Prostate gland (tissue), 2 donors: Measurements from ENCODE around the gene SYTL2. TPM values are rescaled to one million over a fixed set of nuclear protein-coding genes. Genes with fewer than 3 reads are reported as not detected.

Experiments
- DNase-seq: peaks from one replicate; pipeline ENCODE4 v3.0.0-alpha.2; 2019; ENCODE audit warnings: low spot score
- H3K27ac ChIP-seq, 2 donors: fragments of 200-600 bp; sonication (generic); 2 replicates each; pipeline ENCODE4 v1.5.1; 2017 to 2019
- H3K27me3 ChIP-seq: fragments of 200-600 bp; sonication (generic); replicated peaks from 2 replicates; pipeline ENCODE4 v1.5.1; 2019; ENCODE audit not compliant: insufficient read depth
- H3K36me3 ChIP-seq, 2 donors: fragments of 200-600 bp; sonication (generic); 1 replicate in 1 of 2; 2 replicates in 1 of 2; pipeline versions ENCODE4 v1.5.1 to v1.8.1; 2017 to 2019
- H3K4me1 ChIP-seq: fragments of 200-600 bp; sonication (generic); replicated peaks from 2 replicates; pipeline ENCODE4 v1.5.1; 2019
- H3K4me3 ChIP-seq, 2 donors: fragments of 200-600 bp; sonication (generic); 2 replicates each; pipeline ENCODE4 v1.5.1; 2017 to 2019
- H3K9me3 ChIP-seq: fragments of 200-600 bp; sonication (generic); 2 replicates; pipeline ENCODE4 v1.5.1; 2017
- POLR2A ChIP-seq: fragments of 450-650 bp; IDR thresholded peaks from one replicate; pipeline ENCODE4 v1.6.1; 2016; ENCODE audit warnings: antibody characterized with exemption, mild to moderate bottlenecking
- POLR2AphosphoS5 ChIP-seq: sonication (generic); formaldehyde crosslinking; IDR thresholded peaks from one replicate; pipeline ENCODE4 v1.6.1; 2017; ENCODE audit warnings: antibody characterized with exemption
- whole genome bisulfite sequencing: methylation state at CpG from one replicate; pipeline ENCODE4 v1.1.5; 2018; 5-methylcytosine and 5-hydroxymethylcytosine counted together
- intact Hi-C: fragments of 100-400 bp; cut with DNase I; formaldehyde crosslinking; loops from one replicate; pipeline ENCODE4 v1.14.2; 2022
- total RNA-seq, 2 donors: library from RNA; depleted of rRNA; stranded (reverse); fragments of >200 nt; gene quantifications; one replicate each; pipeline ENCODE4 v1.1.0, GENCODE V29; 2016
- TF ChIP-seq, protein P1 (sequence below), 4 experiments: fragments of 200-600 bp in 2 of 4; fragments of 450-650 bp in 2 of 4; sonication (generic) in 2 of 4; IDR thresholded peaks; 1 replicate in 3 of 4; 2 replicates in 1 of 4; pipeline ENCODE4 v1.5.1; 2016 to 2019; ENCODE audit warnings: antibody characterized with exemption in 4 of 4, mild to moderate bottlenecking in 2 of 4, moderate library complexity in 2 of 4

SYTL2 gene
- total RNA-seq, 2 donors from 2014 or later = 52.2 to 105 TPM

DNA sequence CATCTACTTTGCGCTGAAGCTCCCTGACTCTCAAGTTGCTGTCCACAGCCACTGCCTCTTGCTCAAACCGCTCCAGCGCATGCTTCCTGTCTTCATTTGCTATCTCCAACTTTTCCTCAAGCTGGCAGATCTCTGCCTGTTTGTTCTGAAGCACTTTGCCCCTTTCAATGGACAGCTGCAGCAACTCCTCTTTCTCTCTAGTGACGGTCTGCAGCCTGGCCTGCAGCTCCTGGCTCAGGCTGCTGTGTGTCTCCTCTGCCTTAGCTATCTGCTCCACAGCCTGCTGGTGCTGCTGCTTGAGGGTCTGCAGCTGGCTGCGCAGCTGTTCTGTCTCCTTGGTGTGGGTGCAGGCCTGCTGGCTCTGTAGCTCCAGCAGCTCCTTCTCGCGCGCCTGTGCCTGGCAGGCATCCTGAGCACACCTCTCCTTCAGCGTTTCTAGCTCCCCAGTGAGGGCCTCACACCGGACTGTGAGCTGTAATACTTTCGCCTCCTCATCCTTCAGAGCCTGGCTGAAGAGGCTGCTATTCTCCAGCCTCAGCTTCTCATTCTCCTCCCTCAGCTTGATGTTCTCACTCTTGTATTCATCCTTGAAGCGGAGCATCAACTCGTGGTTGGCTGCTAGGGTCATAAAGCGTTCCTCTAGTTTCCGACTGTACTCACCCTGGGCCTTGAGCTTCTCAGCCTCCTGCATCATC lies 125.7 kb downstream of the SYTL2 start:
- peak overlapping the region; percentile 14 to 56 for H3K27ac ChIP-seq
- no peak for DNase-seq

DNA sequence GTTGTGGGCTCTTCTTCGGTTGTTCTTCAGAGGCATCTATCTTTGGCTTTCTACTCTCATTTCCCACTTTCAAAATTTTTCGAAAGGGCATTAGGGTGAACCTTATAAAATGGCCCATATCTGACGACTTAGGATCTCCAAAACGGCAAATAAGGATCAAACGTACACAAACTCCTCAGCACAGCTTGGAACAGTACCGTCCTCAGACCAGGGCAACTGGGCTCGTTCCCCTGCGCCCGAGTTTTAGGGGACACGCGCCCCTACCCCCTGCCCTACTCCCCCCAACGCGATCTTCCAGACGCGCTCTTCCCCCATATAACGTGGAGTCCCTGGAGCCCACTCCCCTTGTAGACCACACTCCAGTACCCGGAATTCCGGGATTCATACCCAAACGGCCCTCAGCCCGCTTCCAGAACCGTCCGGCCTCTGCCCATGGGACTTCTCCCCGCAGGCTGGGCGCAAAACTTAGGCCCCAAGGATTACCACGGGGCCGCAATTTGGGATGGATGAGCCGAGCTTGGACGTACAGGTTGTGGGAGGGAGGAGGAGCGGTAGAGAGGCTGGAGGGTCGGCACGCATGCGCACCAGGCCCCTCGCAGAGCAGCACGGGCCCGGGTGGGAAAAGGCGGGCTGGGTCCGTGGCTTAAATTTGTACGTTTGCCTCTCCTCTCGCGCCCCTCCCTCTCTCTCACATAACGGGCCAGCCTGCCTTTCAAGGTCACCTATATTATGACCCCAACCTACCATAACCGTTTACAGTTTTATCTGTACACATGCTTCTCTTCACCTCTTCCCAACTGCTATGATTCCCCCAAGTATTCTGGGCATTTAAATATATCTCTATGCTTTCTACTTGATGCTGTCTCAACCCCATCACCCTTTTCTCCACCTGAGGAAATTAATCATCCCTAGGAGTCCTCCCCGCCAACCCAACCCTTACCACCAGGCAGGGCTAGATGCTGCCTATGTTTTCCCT lies 128.3 kb downstream of the SYTL2 start:
- H3K9me3 ChIP-seq = no peaks in the 10 kb centered on the region
- peak overlapping the region; percentile 36 to 56 for H3K27ac ChIP-seq
- no peaks in the 10 kb centered on the region for H3K4me1 ChIP-seq
- H3K4me3 ChIP-seq = peak overlapping the region; percentile 52 to 57
- WGBS = 21% methylated on average over 43 of the region's 43 CpGs
- H3K27me3 ChIP-seq = no peaks in the 10 kb centered on the region
- peak; percentile 58 for DNase-seq
- TF ChIP-seq POLR2A (peak; percentile 13), POLR2AphosphoS5 (peak; percentile 58)
- TF ChIP-seq, protein P1, sequence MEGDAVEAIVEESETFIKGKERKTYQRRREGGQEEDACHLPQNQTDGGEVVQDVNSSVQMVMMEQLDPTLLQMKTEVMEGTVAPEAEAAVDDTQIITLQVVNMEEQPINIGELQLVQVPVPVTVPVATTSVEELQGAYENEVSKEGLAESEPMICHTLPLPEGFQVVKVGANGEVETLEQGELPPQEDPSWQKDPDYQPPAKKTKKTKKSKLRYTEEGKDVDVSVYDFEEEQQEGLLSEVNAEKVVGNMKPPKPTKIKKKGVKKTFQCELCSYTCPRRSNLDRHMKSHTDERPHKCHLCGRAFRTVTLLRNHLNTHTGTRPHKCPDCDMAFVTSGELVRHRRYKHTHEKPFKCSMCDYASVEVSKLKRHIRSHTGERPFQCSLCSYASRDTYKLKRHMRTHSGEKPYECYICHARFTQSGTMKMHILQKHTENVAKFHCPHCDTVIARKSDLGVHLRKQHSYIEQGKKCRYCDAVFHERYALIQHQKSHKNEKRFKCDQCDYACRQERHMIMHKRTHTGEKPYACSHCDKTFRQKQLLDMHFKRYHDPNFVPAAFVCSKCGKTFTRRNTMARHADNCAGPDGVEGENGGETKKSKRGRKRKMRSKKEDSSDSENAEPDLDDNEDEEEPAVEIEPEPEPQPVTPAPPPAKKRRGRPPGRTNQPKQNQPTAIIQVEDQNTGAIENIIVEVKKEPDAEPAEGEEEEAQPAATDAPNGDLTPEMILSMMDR (IDR thresholded peaks at IDR 0.05) = no peak
- no peaks in the 10 kb centered on the region for H3K36me3 ChIP-seq
- intact Hi-C loops = loop anchor here (10.0 kb wide), 2 partner anchors 142 to 172 kb away; partner anchors contain the start of gene CCDC83

More for the DNA sequence above, 125.7 kb downstream of the SYTL2 start:
- WGBS = 58% methylated on average over 15 of the region's 15 CpGs
- no peaks in the 10 kb centered on the region for H3K4me1 ChIP-seq
- intact Hi-C loops = loop anchor here (5.0 to 10.0 kb wide), 3 partner anchors 58 to 170 kb away; partner anchors contain the start of genes CCDC83, DLG2 and TMEM126B
- no peaks in the 10 kb centered on the region for H3K27me3 ChIP-seq
- H3K36me3 ChIP-seq = no peaks in the 10 kb centered on the region
- H3K9me3 ChIP-seq = no peaks in the 10 kb centered on the region
- peak overlapping the region; percentile 13 to 16 for H3K4me3 ChIP-seq
- TF ChIP-seq, protein P1 (IDR thresholded peaks at IDR 0.05) = no peak
- TF ChIP-seq POLR2AphosphoS5 (no peak), POLR2A (no peak)

DNA sequence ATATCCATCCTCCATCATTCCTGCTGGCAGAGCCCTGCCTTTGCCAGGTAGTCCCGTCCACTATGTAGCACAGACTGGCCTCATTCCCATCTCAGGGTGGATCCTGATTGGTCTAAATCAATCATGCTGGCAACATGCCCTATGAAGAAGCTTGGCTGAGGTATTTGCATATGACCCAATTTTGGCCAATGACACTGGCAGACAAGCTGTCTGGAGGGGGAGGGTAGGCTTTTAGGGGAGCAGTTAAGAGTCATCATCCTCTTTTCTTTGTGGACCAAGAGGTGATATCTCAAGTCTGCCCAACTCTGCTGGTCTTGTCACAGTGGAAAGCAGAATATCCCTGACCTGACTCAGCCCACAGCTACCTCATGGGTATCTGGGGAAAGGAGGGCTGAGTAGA lies 130.0 kb downstream of the SYTL2 start:
- Histone ChIP-seq H3K27me3 (no peaks in the 10 kb centered on the region), H3K9me3 (no peaks in the 10 kb centered on the region), H3K36me3 (no peaks in the 10 kb centered on the region), H3K4me1 (no peaks in the 10 kb centered on the region), H3K4me3 (no peak overlapping the region), H3K27ac (no peak overlapping the region)
- intact Hi-C loops = loop anchor here (10.0 kb wide), 2 partner anchors 144 to 174 kb away; partner anchors contain the start of gene CCDC83
- no peak for DNase-seq
- TF ChIP-seq, protein P1 (IDR thresholded peaks at IDR 0.05) = no peak
- TF ChIP-seq POLR2A (no peak), POLR2AphosphoS5 (no peak)
- WGBS = 62% methylated on average over 1 of the region's 1 CpG

DNA sequence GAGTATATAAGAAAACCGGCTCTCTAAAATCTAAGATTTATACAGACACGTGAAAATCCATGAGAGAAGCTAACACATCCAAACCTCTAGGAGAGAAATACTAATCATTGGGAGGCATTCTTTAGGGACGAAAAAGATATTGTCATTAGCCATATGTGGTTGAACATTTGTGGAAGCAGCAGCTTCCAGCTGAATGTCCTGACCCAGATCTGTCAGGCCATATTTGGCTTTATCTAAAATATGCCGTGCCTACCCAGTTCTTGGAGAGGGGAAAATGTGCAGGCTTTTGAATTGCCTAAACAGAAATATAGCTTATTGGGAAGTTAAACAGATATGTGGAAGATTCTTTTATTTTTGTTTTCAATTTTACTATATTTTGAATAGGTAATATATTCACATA lies 131.4 kb downstream of the SYTL2 start:
- no peaks in the 10 kb centered on the region for H3K36me3 ChIP-seq
- H3K9me3 ChIP-seq = no peaks in the 10 kb centered on the region
- 74% methylated on average over 4 of the region's 4 CpGs for WGBS
- H3K4me3 ChIP-seq = no peak overlapping the region
- TF ChIP-seq POLR2AphosphoS5 = no peak
- TF ChIP-seq, protein P1 (IDR thresholded peaks at IDR 0.05) = no peak
- TF ChIP-seq POLR2A = no peak
- no peak overlapping the region for H3K27ac ChIP-seq
- intact Hi-C loops = no loop called here
- H3K4me1 ChIP-seq = no peaks in the 10 kb centered on the region
- DNase-seq = no peak
- H3K27me3 ChIP-seq = no peaks in the 10 kb centered on the region
